Adrenal gland (tissue), 12 donors: ENCODE data around the gene CCDC70. TPM values are rescaled to one million over a fixed set of nuclear protein-coding genes. Genes with fewer than 3 reads are reported as not detected.

ENCODE experiments used
- DNase-seq, 7 donors: peaks; one replicate each; pipeline ENCODE4 v3.0.0-alpha.2; 2019 to 2020
- H3K27ac ChIP-seq, 5 donors: fragments of 200-600 bp; sonication (generic) in 4 of 5; 1 replicate in 3 of 5; 2 replicates in 2 of 5; pipeline versions ENCODE4 v1.5.1 to v1.8.0; 2016 to 2020; ENCODE audit warnings: mild to moderate bottlenecking in 1 of 5
- H3K27me3 ChIP-seq: fragments of 200-600 bp; 2 replicates; pipeline ENCODE4 v1.8.0; 2021
- H3K36me3 ChIP-seq, 2 donors: fragments of 200-600 bp; replicated peaks in 1 of 2; 1 replicate in 1 of 2; 2 replicates in 1 of 2; pipeline versions ENCODE4 v1.5.1 to v1.8.0; 2018 to 2022
- H3K4me1 ChIP-seq, 2 donors: fragments of 200-600 bp; replicated peaks in 1 of 2; 1 replicate in 1 of 2; 2 replicates in 1 of 2; pipeline versions ENCODE4 v1.5.1 to v1.8.0; 2018 to 2021
- H3K4me3 ChIP-seq, 4 donors: fragments of 200-600 bp; sonication (generic) in 3 of 4; one replicate each; pipeline ENCODE4 v1.5.1; 2016 to 2018
- H3K9me3 ChIP-seq, 3 donors: fragments of 200-600 bp; sonication (generic) in 1 of 3; replicated peaks in 1 of 3; 1 replicate in 2 of 3; 2 replicates in 1 of 3; pipeline versions ENCODE4 v1.5.1 to v1.8.0; 2016 to 2021
- CTCF ChIP-seq, 6 experiments: fragments of 450-650 bp in 4 of 6; fragments of 200-600 bp in 2 of 6; sonication (generic) in 1 of 6; IDR thresholded peaks; 1 replicate in 5 of 6; 2 replicates in 1 of 6; pipeline versions ENCODE4 v1.5.1 to v1.8.0; 2016 to 2021; ENCODE audit warnings: antibody characterized with exemption in 6 of 6, mild to moderate bottlenecking in 2 of 6, moderate library complexity in 1 of 6
- POLR2A ChIP-seq, 2 donors: fragments of 450-650 bp; IDR thresholded peaks; one replicate each; pipeline ENCODE4 v1.6.1; 2017; ENCODE audit warnings: antibody characterized with exemption in 2 of 2, mild to moderate bottlenecking in 2 of 2, moderate library complexity in 1 of 2
- WGBS, 4 donors: extraction: QIAGEN DNeasy Blood & Tissue Kit in 2 of 4; methylation state at CpG; one replicate each; pipeline versions ENCODE4 v1.1.5 to v1.1.7; 2013 to 2017; 5-methylcytosine and 5-hydroxymethylcytosine counted together
- intact Hi-C, 2 donors: fragments of 100-400 bp; cut with DNase I; formaldehyde crosslinking; loops; one replicate each; pipeline versions ENCODE4 v1.14.1 to v1.15.0; 2022 to 2023
- polyA plus RNA-seq, 3 donors: library from polyadenylated mRNA; stranded (reverse); fragments of 200-250 nt in 2 of 3; fragments of 350-450 nt in 1 of 3; fragmentation: Illumina TruSeq in 1 of 3; extraction: RNeasy Lipid Tissue Mini Kit (QIAGEN cat#74804) in 1 of 3; gene quantifications; one replicate each; pipeline ENCODE4 v1.2.3, GENCODE V29; 2013 to 2014
- total RNA-seq, 9 donors: library from RNA; depleted of rRNA in 4 of 9; stranded (reverse); fragments of >200 nt in 4 of 9; fragments of 120-200 nt in 1 of 9; fragmentation: NEBNext Ultra II Directional in 1 of 9; extraction: Animal tissue kit (Norgen Biotek cat#: 25700) in 1 of 9; gene quantifications; one replicate each; pipeline versions ENCODE4 v1.1.0 to v1.2.4, GENCODE V29; 2013 to 2023
- donor health status: healthy with polysubstance abuse.
- donor health status: Bipolar disorder and iron deficiency.
- donor health status: DM: yes; HTN: yes; CAD: no.
- donor health status: DM: no; HTN: no; CAD: no.
- donor health status: DM: no; HTN: no; CAD: no.
- donor health status: DM: yes; HTN: yes; CAD: no.

CCDC70 gene
- total and polyA plus RNA-seq, 12 donors, result not detected

GRCh38 chr13:51825681-51826254 is 36.0 kb upstream of the CCDC70 start:
- H3K4me3 ChIP-seq, result no peak overlapping the region
- DNase-seq, result no peak
- H3K27ac ChIP-seq, result no peak overlapping the region

GRCh38 chr13:51826606-51827005 is 35.2 kb upstream of the CCDC70 start:
- H3K4me3 ChIP-seq, result no peak overlapping the region
- H3K27ac ChIP-seq, result no peak overlapping the region
- no peaks in the 10 kb centered on the region for H3K36me3 ChIP-seq
- 19 to 30% (median 20%) methylated on average over 7 of the region's 7 CpGs for WGBS, 4 donors
- H3K4me1 ChIP-seq, result peaks cover 0 to 19% of the 10 kb centered on the region in 2 donors
- DNase-seq, result peak in 3 of 7 donors; percentile 36 to 51 (median 42)
- intact Hi-C loops, result no loop called here
- H3K27me3 ChIP-seq, result peaks cover 4% of the 10 kb centered on the region
- TF ChIP-seq POLR2A (IDR thresholded peaks at IDR 0.05) (no peak), CTCF (IDR thresholded peaks at IDR 0.05) (no peak)
- H3K9me3 ChIP-seq, result no peaks in the 10 kb centered on the region

More at GRCh38 chr13:51825681-51826254, 36.0 kb upstream of the CCDC70 start:
- Histone ChIP-seq H3K27me3 (peaks cover 4% of the 10 kb centered on the region), H3K4me1 (peaks cover 0 to 19% of the 10 kb centered on the region in 2 donors), H3K36me3 (no peaks in the 10 kb centered on the region), H3K9me3 (no peaks in the 10 kb centered on the region)
- 80 to 85% (median 82%) methylated on average over 9 to 10 of the region's 10 CpGs for WGBS, 4 donors
- intact Hi-C loops, result no loop called here
- TF ChIP-seq CTCF (IDR thresholded peaks at IDR 0.05), result no peak
- no peak for TF ChIP-seq POLR2A (IDR thresholded peaks at IDR 0.05)

- TF ChIP-seq POLR2A (IDR thresholded peaks at IDR 0.05), result no peak
- TF ChIP-seq CTCF (IDR thresholded peaks at IDR 0.05), result no peak
- Histone ChIP-seq H3K4me3 (no peak overlapping the region), H3K9me3 (no peaks in the 10 kb centered on the region), H3K36me3 (no peaks in the 10 kb centered on the region), H3K27me3 (peaks cover 4% of the 10 kb centered on the region), H3K4me1 (peaks cover 0 to 19% of the 10 kb centered on the region in 2 donors), H3K27ac (no peak overlapping the region)
- intact Hi-C loops, result no loop called here
- DNase-seq, result no peak
- WGBS, 4 donors, result 68 to 76% (median 72%) methylated on average over 4 of the region's 4 CpGs
These were observed 34.5 kb upstream of the CCDC70 start for GRCh38 chr13:51827254-51827653.

- WGBS, 4 donors, result 85 to 91% (median 87%) methylated on average over 8 of the region's 8 CpGs
These were observed 32.8 kb upstream of the CCDC70 start for GRCh38 chr13:51828730-51829567.

More at GRCh38 chr13:51828730-51829567, 32.8 kb upstream of the CCDC70 start:
- Histone ChIP-seq H3K27me3 (peaks cover 4% of the 10 kb centered on the region), H3K9me3 (no peaks in the 10 kb centered on the region), H3K4me3 (no peak overlapping the region), H3K27ac (no peak overlapping the region), H3K36me3 (no peaks in the 10 kb centered on the region), H3K4me1 (peaks cover 0 to 19% of the 10 kb centered on the region in 2 donors)
- no peak for TF ChIP-seq CTCF (IDR thresholded peaks at IDR 0.05)
- no peak for TF ChIP-seq POLR2A (IDR thresholded peaks at IDR 0.05)
- no peak for DNase-seq
- intact Hi-C loops, result no loop called here
